Activated B cell treated with CpG ODN at 0.5 μM for 24 hours (primary cell): Measurements from ENCODE around the gene IFT172. TPM values are rescaled to one million over a fixed set of nuclear protein-coding genes. Genes with fewer than 3 reads are reported as not detected.
A peak's percentile ranks its signal among the peaks of the same experiment; 100 is the strongest.

Experiments used
- ATAC-seq: fragments of 200-7000 bp; cut with Tn5 transposase; one replicate; pipeline ENCODE4 v1.10.0; 2021; ENCODE audit warnings: low read depth, mild to moderate bottlenecking, moderate library complexity
- CTCF ChIA-PET: fragments of 350-600 bp; sonication (Branson Sonifier 250); formaldehyde crosslinking; loops from one replicate; lab custom pipeline; 2021; ENCODE audit warnings: antibody characterized with exemption; lab: Charles Lee
- POLR2A ChIA-PET: fragments of 350-600 bp; sonication (Branson Sonifier 250); formaldehyde crosslinking; loops from one replicate; lab custom pipeline; 2021; ENCODE audit warnings: antibody characterized with exemption; lab: Charles Lee
- DNase-seq: peaks from one replicate; pipeline ENCODE4 v3.0.0; 2022
- H3K27ac Mint-ChIP-seq: one replicate; pipeline ENCODE4 v1.8.0; 2020; ENCODE audit warnings: mixed read lengths
- H3K27me3 Mint-ChIP-seq: one replicate; pipeline ENCODE4 v1.8.0; 2021; ENCODE audit warnings: mixed read lengths
- H3K36me3 Mint-ChIP-seq: one replicate; pipeline ENCODE4 v1.8.0; 2021; ENCODE audit warnings: low read depth, mixed read lengths
- H3K4me1 Mint-ChIP-seq: one replicate; pipeline ENCODE4 v1.8.0; 2021; ENCODE audit warnings: mixed read lengths
- H3K4me3 Mint-ChIP-seq: one replicate; pipeline ENCODE4 v1.8.0; 2020; ENCODE audit warnings: mild to moderate bottlenecking, mixed read lengths
- H3K9me3 Mint-ChIP-seq: one replicate; pipeline ENCODE4 v1.8.0; 2020; ENCODE audit warnings: mixed read lengths
- CTCF ChIP-seq: fragments of 200-600 bp; IDR thresholded peaks from one replicate; pipeline ENCODE4 v1.8.0; 2022; ENCODE audit warnings: antibody characterized with exemption, mild to moderate bottlenecking
- intact Hi-C: fragments of 100-400 bp; cut with micrococcal nuclease; formaldehyde crosslinking; loops from one replicate; pipeline ENCODE4 v1.15.1; 2024
- total RNA-seq: library from RNA; stranded (reverse); gene quantifications from 2 replicates; pipeline ENCODE4 v1.2.3, GENCODE V29; 2022

The IFT172 gene
- total RNA-seq, 1 donor from 2014 or later = 14.4 TPM

GRCh38 chr2:27441958-27442919, 47.3 kb downstream of the IFT172 start, which contains the start of gene KRTCAP3:
KRTCAP3 (plus strand) TSS chr2:27442381; CDS start chr2:27442413, 32 bp downstream.
- intact Hi-C loops = loop anchor here (1.0 to 5.0 kb wide), 4 partner anchors 14 to 70 kb away; partner anchors contain the start of genes EIF2B4, IFT172, NRBP1 and PPM1G
- Mint-ChIP-seq H3K9me3 (no peaks in the 10 kb centered on the region), H3K36me3 (peaks cover 64% of the 10 kb centered on the region), H3K4me1 (peaks cover 13% of the 10 kb centered on the region), H3K4me3 (peak within 1 kb of the TSS; percentile 52), H3K27me3 (no peaks in the 10 kb centered on the region), H3K27ac (peak within 1 kb of the TSS; percentile 30)
- peak; percentile 68 for DNase-seq
- ATAC-seq = peak; percentile 98
- ChIA-PET POLR2A (no interaction called here), CTCF (no interaction called here)
- no peak for TF ChIP-seq CTCF

- H3K36me3 Mint-ChIP-seq = peaks cover 68% of the 10 kb centered on the region
- H3K4me1 Mint-ChIP-seq = peaks cover 13% of the 10 kb centered on the region
- CTCF ChIA-PET = no interaction called here
- H3K27ac Mint-ChIP-seq = peak overlapping the region; percentile 30
- POLR2A ChIA-PET = no interaction called here
- no peak overlapping the region for H3K4me3 Mint-ChIP-seq
- H3K27me3 Mint-ChIP-seq = no peaks in the 10 kb centered on the region
- no peaks in the 10 kb centered on the region for H3K9me3 Mint-ChIP-seq
- DNase-seq (no peak), ATAC-seq (no peak)
- no peak for TF ChIP-seq CTCF
- intact Hi-C loops = loop anchor here (5.0 kb wide), 2 partner anchors 46 to 69 kb away; partner anchors contain the start of genes EIF2B4, IFT172 and SNX17
Observed at GRCh38 chr2:27441226-27441926, 48.2 kb downstream of the IFT172 start.

GRCh38 chr2:27435628-27436027, 53.9 kb downstream of the IFT172 start:
- no peak overlapping the region for H3K27ac Mint-ChIP-seq

GRCh38 chr2:27431395-27431794, 58.1 kb downstream of the IFT172 start:
- Mint-ChIP-seq H3K36me3 (peaks cover 49% of the 10 kb centered on the region), H3K27me3 (no peaks in the 10 kb centered on the region), H3K9me3 (no peaks in the 10 kb centered on the region), H3K4me3 (peak overlapping the region; percentile 7), H3K4me1 (peaks cover 50% of the 10 kb centered on the region), H3K27ac (peak overlapping the region; percentile 46)
- DNase-seq (no peak), ATAC-seq (no peak)
- CTCF ChIA-PET = no interaction called here
- intact Hi-C loops = no loop called here
- POLR2A ChIA-PET = interaction anchor here (1.5 to 4.2 kb wide), 2 partner anchors 23 to 61 kb away, joined by 5 to 54 read pairs; partner anchors contain the start of genes EIF2B4, PPM1G and SNX17
- no peak for TF ChIP-seq CTCF

More at GRCh38 chr2:27435628-27436027, 53.9 kb downstream of the IFT172 start:
- Mint-ChIP-seq H3K9me3 (no peaks in the 10 kb centered on the region), H3K4me3 (no peak overlapping the region), H3K27me3 (no peaks in the 10 kb centered on the region), H3K36me3 (peaks cover 80% of the 10 kb centered on the region), H3K4me1 (peaks cover 22% of the 10 kb centered on the region)
- POLR2A ChIA-PET = no interaction called here
- intact Hi-C loops = no loop called here
- TF ChIP-seq CTCF = no peak
- no peak for DNase-seq
- CTCF ChIA-PET = no interaction called here
- no peak for ATAC-seq
